Cardiac fibroblast (primary cell): ENCODE results near the gene CDH22.

Experiments
- DNase-seq, 2 donors: peaks; one replicate each; pipeline versions ENCODE4 v3.0.0 to v3.0.0-alpha.2; 2010; ENCODE audit warnings: low read depth in 2 of 2
- H3K4me3 ChIP-seq, 2 donors: replicated peaks in 1 of 2; 1 replicate in 1 of 2; 2 replicates in 1 of 2; pipeline ENCODE4 v1.5.1; 2011; ENCODE audit warnings: low read depth in 2 of 2, low read length in 2 of 2, mild to moderate bottlenecking in 2 of 2, moderate library complexity in 1 of 2
- TF ChIP-seq, protein P1 (sequence below): IDR thresholded peaks from one replicate; pipeline ENCODE4 v1.5.1; 2011; ENCODE audit warnings: low read depth, mild to moderate bottlenecking, low read length, inconsistent platforms

CDH22 gene

DNA sequence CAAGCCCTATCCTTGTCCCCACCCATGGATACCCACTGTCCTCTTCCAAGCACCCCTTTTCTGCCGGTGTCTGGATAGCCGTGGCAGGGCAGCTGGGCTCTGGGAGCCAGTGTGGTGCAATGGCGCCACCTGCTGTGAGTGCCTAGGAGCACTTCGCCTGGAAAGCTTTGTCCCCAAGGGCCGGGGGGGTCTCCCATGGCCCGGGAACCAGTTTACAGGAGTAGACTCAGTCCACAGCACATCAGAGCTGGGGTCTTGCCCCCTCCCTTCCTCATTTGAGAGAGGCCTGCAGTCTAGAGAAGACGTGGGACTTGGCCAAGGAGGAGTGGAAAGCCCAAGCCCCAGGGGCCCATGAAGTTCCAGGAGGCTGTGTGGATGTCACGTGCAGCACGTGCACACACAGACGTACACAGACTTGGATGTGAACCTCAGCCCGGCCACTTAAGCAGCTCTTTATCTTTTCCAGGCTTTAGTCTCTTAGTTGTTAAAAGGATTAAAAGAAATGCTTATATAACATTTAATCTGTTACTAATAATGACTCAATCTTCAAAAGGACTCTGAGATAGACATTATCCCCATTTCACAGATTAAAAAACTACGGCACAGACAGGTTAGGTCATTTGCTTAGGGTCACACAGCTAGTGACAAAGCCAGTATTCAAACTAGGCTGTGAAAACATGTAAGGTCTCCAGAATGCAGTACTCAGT, 40.9 kb upstream of the CDH22 start:
- peak; percentile 54 to 55 for DNase-seq
- TF ChIP-seq, protein P1, sequence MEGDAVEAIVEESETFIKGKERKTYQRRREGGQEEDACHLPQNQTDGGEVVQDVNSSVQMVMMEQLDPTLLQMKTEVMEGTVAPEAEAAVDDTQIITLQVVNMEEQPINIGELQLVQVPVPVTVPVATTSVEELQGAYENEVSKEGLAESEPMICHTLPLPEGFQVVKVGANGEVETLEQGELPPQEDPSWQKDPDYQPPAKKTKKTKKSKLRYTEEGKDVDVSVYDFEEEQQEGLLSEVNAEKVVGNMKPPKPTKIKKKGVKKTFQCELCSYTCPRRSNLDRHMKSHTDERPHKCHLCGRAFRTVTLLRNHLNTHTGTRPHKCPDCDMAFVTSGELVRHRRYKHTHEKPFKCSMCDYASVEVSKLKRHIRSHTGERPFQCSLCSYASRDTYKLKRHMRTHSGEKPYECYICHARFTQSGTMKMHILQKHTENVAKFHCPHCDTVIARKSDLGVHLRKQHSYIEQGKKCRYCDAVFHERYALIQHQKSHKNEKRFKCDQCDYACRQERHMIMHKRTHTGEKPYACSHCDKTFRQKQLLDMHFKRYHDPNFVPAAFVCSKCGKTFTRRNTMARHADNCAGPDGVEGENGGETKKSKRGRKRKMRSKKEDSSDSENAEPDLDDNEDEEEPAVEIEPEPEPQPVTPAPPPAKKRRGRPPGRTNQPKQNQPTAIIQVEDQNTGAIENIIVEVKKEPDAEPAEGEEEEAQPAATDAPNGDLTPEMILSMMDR: peak; percentile 86
- no peak overlapping the region for H3K4me3 ChIP-seq

DNA sequence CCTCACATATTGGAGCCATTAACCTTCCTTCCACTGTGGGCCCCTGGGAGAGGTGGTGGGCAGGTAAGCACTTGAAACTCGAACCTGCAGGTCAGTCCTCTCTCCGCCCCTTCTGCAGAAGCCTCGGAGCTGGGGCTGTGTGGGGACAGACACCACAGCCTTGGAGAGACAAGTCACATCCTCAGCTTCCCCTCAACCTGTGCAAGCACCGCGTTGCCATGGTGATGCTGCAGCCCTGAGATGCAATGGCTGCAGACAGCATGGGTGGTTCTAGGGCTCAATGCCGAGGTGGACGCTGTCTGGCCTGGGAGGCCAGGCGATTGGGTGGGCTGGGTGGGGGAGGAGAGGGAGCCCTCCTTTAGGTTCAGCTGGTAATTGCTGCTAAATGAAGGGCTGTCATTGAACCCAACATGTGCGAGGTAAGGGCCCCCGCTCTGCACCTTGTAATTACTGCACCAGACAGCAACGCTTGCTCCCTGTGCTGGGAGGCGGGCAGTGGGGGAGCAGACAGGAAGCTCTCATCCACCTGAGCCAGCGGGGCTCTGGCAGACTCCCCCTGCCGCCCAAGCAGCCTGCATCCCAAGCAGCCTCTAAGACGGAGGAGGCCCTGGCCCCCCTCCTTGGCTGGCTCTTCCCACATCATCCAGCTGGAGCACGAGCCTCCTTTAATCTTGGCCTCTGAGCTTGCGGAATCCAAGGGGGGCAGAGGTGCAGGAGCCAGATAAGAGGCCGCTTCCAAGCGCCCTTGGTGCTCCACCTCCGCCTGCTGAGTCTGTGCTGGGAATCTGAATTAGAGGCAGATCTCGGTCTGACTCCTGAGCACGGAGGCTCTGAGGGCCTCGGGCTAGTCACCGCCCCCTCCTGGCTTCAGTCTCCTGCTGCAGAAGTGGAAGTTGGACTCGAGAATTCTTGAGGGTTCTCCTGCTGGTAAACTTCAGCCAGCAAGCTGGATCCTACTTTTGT, 39.8 kb upstream of the CDH22 start:
- TF ChIP-seq, protein P1: peak; percentile 22
- no peak overlapping the region for H3K4me3 ChIP-seq
- peak; percentile 19 to 62 for DNase-seq

DNA sequence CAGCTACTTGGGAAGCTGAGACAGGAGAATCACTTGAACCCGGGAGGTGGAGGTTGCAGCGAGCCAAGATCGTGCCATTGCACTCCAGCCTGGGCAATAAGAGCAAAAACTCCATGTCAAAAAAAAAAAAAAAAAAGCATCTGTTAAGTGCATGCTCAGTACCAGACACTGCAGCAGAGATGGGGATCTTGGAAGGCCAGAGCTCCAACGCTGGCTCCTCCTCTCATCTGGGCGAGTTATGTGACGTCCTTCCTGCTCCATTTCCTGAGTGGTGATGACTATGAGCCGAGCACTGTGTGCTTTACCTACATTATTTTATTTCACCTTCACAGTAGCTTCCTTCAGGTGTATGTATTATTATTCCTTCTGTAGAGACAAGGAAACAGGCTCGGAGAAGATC, 38.5 kb upstream of the CDH22 start:
- DNase-seq: no peak
- TF ChIP-seq, protein P1: no peak
- H3K4me3 ChIP-seq: no peak overlapping the region

DNA sequence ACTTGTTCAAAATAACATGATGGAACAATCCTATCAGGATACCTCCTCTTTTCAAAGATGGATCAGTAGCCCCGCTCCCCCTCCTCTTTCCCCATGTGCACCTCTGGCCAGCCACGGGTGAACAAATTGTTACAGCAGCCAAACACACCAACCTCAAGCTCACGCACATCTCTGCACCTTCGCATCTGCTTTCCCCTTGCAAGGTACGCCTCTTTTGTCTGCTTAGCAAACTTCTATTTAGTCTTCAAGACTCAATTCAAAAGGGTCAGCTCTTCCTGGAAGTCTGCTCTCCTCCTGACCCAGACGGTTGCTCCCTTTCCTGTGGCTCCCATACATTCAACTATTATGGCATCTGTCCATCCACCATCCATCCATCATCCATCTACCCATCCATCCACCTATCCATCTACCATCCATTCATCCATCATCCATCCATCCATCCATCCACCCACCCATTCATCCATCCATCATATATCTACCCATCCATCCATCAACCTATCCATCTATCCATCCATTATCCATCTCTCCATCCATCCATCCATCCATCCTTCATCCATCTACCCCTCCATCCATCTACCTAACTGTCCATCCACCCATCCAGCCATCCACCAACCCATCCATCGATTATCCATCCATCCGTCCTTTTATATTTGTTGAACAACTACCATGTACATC, 36.3 kb upstream of the CDH22 start:
- TF ChIP-seq, protein P1: no peak

DNA sequence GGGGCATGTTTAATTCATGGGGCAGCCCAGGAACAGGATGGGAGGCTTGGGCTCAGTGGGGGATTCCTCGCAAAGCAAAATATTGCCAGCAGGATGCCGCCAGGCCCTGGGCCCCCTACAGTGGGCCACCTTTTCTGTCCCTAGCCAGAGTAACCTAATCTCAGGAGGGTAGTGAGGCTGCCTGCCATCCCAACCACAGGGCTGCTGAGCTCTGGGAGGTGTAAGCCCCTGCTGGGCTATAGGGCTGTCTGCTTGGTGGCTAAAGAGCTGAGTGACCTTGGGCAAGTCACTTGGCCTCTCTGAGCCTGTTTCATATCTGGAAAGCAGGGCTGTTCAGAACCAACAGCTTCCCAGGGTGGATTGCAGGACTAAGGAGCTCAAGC, 35.7 kb upstream of the CDH22 start:
- no peak for DNase-seq
- TF ChIP-seq, protein P1: no peak
- no peak overlapping the region for H3K4me3 ChIP-seq

More for the DNA sequence above, 36.3 kb upstream of the CDH22 start:
- no peak overlapping the region for H3K4me3 ChIP-seq
- DNase-seq: no peak

DNA sequence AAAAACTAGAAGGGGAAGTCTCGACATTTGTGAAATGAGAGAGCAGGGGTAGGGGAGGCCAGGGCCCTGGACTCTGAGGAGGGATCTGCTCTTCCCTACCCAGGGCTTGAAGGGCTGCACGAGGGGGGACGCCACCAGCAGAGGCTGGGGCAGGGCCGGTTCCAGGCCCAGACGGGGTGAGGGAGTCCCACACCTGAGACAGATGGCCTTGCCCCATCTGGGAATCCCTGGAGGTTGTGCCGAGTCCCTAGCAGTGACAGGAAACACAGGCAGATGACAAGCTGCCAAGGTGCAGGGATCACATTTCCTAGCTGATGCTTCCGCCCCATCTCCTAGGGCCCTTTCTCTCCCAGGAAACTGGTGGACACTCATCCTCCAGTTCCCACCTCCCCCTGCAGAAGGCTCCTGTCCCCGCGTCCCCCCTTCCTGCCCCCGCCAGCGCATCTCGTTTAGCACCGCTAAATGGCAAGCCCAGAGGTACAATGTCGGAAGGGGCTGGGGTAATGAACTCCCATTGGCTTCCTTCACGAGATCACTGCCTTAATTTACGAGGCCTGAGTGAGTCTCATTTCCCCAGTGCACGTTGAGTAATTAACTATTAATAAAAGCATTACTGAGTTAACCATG, 35.2 kb upstream of the CDH22 start:
- TF ChIP-seq, protein P1: no peak
- DNase-seq: no peak
- no peak overlapping the region for H3K4me3 ChIP-seq
